MM.1S (cell line): ENCODE measurements around the gene PTPRB.
"Not testable (repeated sequence)": the region's sequence is repeated elsewhere in the genome, so short reads cannot be mapped to it uniquely, and the experiment has no call there.

Experiments
- DNase-seq: peaks from one replicate; pipeline ENCODE4 v3.0.0-alpha.2; 2015
- H2AFZ ChIP-seq: fragments of 300-600 bp; sonication (generic); 2 replicates; pipeline ENCODE4 v1.6.0; 2016; ENCODE audit warnings: antibody characterized with exemption, low read length
- H3F3A ChIP-seq: fragments of 300-600 bp; sonication (generic); 2 replicates; pipeline ENCODE4 v1.6.1; 2016; ENCODE audit warnings: mild to moderate bottlenecking, antibody characterized with exemption, low read length, moderate library complexity, mixed read lengths; ENCODE audit not compliant: insufficient read depth
- H3K27ac ChIP-seq: fragments of 300-600 bp; sonication (generic); 2 replicates; pipeline ENCODE4 v1.5.1; 2016; ENCODE audit warnings: mild to moderate bottlenecking, low read length
- H3K27me3 ChIP-seq: fragments of 300-600 bp; sonication (generic); replicated peaks from 2 replicates; pipeline ENCODE4 v1.6.0; 2016; ENCODE audit warnings: low read length; ENCODE audit not compliant: insufficient read depth
- H3K36me3 ChIP-seq: fragments of 300-600 bp; sonication (generic); replicated peaks from 2 replicates; pipeline ENCODE4 v1.6.1; 2016; ENCODE audit warnings: mild to moderate bottlenecking, low read length, mixed read lengths; ENCODE audit not compliant: insufficient read depth
- H3K4me1 ChIP-seq: fragments of 300-600 bp; sonication (generic); 2 replicates; pipeline ENCODE4 v1.6.1; 2016; ENCODE audit warnings: low read length, mixed read lengths
- H3K4me2 ChIP-seq: fragments of 300-600 bp; sonication (generic); 2 replicates; pipeline ENCODE4 v1.6.0; 2016; ENCODE audit warnings: low read depth, low read length
- H3K4me3 ChIP-seq: fragments of 300-600 bp; sonication (generic); 2 replicates; pipeline ENCODE4 v1.5.1; 2016; ENCODE audit warnings: low read length, mixed read lengths
- H3K79me2 ChIP-seq: fragments of 300-600 bp; sonication (generic); 2 replicates; pipeline ENCODE4 v1.6.1; 2016; ENCODE audit warnings: mixed run types, low read length, mixed read lengths
- H3K9ac ChIP-seq: fragments of 300-600 bp; sonication (generic); 2 replicates; pipeline ENCODE4 v1.6.1; 2016; ENCODE audit warnings: low read length, mixed read lengths
- H3K9me2 ChIP-seq: fragments of 300-600 bp; sonication (generic); replicated peaks from 2 replicates; pipeline ENCODE4 v1.6.1; 2016; ENCODE audit warnings: mild to moderate bottlenecking, low read length, mixed read lengths; ENCODE audit not compliant: insufficient read depth
- H3K9me3 ChIP-seq: fragments of 300-600 bp; sonication (generic); replicated peaks from 2 replicates; pipeline ENCODE4 v1.6.1; 2016; ENCODE audit warnings: mild to moderate bottlenecking, low read length, mixed read lengths; ENCODE audit not compliant: insufficient read depth
- H4K20me1 ChIP-seq: fragments of 300-600 bp; sonication (generic); 2 replicates; pipeline ENCODE4 v1.6.1; 2016; ENCODE audit warnings: mild to moderate bottlenecking, low read length, moderate library complexity, mixed read lengths; ENCODE audit not compliant: insufficient read depth
- EZH2 ChIP-seq: fragments of 300-600 bp; sonication (generic); optimal IDR thresholded peaks from 2 replicates; pipeline ENCODE3; 2017; ENCODE audit warnings: low read depth, mild to moderate bottlenecking, antibody characterized with exemption, low read length, mixed read lengths
- EZH2phosphoT487 ChIP-seq: fragments of 300-600 bp; sonication (generic); IDR thresholded peaks from 2 replicates; pipeline ENCODE4 v1.6.1; 2018; ENCODE audit warnings: antibody characterized with exemption, low read length
- TF ChIP-seq, protein P1 (sequence below): fragments of 300-600 bp; sonication (generic); IDR thresholded peaks from 2 replicates; pipeline ENCODE4 v1.5.1; 2016; ENCODE audit warnings: antibody characterized with exemption, low read length, mixed read lengths

PTPRB gene

DNA sequence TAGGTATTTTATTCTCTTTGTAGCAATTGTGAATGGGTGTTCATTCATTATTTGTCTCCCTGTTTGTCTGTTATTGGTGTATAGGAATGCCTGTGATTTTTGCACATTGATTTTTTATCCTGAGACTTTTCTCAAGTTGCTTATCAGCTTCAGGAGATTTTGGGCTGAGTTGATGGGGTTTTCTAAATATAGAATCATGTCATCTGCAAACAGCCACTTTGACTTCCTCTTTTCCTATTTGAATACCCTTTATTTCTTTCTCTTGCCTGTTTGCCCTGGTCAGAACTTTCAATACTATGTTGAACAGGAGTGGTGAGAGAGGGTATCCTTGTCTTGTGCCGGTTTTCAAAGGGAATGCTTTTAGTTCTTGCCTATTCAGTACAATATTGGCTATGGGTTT lies 144.3 kb downstream of the PTPRB start:
- H3K79me2 ChIP-seq, H3K4me1 ChIP-seq, DNase-seq, H4K20me1 ChIP-seq, H3K9ac ChIP-seq, H3K9me2 ChIP-seq, H3K36me3 ChIP-seq, H3K4me3 ChIP-seq, H3K4me2 ChIP-seq, H3K9me3 ChIP-seq, H3K27ac ChIP-seq, H3K27me3 ChIP-seq, H3F3A ChIP-seq, H2AFZ ChIP-seq: not testable (repeated sequence)

DNA sequence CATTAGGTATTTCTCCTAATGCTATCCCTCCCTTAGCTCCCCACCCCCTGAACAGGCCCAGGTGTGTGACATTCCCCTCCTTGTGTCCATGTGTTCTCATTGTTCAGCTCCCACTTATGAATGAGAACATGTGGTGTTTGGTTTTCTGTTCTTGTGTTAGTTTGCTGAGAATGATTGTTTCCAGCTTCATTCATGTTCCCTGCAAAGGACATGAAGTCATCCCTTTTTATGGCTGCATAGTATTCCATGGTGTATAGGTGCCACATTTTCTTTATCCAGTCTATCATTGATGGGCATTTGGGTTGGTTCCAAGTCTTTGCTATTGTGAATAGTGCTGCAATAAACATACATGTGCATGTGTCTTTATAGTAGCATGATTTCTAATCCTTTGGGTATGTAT lies 146.3 kb downstream of the PTPRB start:
- not testable (repeated sequence) for H3K36me3 ChIP-seq, H3K9me3 ChIP-seq, H3K79me2 ChIP-seq, H4K20me1 ChIP-seq, H3F3A ChIP-seq, H3K9ac ChIP-seq, DNase-seq, H2AFZ ChIP-seq, H3K27me3 ChIP-seq, H3K9me2 ChIP-seq, H3K27ac ChIP-seq, H3K4me2 ChIP-seq, H3K4me3 ChIP-seq, H3K4me1 ChIP-seq

DNA sequence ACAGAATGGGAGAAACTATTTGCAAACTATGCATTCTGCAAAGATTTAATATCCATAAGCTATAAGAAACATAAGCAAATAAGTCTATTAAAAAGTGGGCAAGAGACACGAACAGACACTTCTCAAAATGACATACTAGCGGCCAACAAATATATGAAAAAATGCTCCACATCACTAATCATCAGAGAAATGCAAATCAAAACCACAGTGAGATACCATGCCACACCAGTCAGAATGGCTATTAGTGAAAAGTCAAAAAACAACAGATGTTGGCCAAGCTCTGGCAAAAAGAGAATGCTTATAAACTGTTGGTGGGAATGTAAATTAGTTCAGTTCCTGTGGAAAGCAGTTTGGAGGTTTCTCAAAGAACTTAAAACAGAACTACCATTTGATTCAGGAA lies 149.8 kb downstream of the PTPRB start:
- H3K4me3 ChIP-seq, result no peak overlapping the region
- no peak overlapping the region; the same call in 1 of the 2 replicates for H3K4me2 ChIP-seq
- H3K36me3 ChIP-seq, result no peaks in the 10 kb centered on the region
- no peak overlapping the region for H2AFZ ChIP-seq
- H3F3A ChIP-seq, result no peaks in the 10 kb centered on the region
- H3K9me2 ChIP-seq, result no peaks in the 10 kb centered on the region
- H3K27ac ChIP-seq, result peak overlapping the region; percentile 21; the same call in 1 of the 2 replicates
- H3K79me2 ChIP-seq, result no peaks in the 10 kb centered on the region
- TF ChIP-seq, protein P1, sequence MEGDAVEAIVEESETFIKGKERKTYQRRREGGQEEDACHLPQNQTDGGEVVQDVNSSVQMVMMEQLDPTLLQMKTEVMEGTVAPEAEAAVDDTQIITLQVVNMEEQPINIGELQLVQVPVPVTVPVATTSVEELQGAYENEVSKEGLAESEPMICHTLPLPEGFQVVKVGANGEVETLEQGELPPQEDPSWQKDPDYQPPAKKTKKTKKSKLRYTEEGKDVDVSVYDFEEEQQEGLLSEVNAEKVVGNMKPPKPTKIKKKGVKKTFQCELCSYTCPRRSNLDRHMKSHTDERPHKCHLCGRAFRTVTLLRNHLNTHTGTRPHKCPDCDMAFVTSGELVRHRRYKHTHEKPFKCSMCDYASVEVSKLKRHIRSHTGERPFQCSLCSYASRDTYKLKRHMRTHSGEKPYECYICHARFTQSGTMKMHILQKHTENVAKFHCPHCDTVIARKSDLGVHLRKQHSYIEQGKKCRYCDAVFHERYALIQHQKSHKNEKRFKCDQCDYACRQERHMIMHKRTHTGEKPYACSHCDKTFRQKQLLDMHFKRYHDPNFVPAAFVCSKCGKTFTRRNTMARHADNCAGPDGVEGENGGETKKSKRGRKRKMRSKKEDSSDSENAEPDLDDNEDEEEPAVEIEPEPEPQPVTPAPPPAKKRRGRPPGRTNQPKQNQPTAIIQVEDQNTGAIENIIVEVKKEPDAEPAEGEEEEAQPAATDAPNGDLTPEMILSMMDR, result no peak
- TF ChIP-seq EZH2, result no peak
- no peak for TF ChIP-seq EZH2phosphoT487
- H3K9me3 ChIP-seq, result no peaks in the 10 kb centered on the region
- H3K4me1 ChIP-seq, result no peaks in the 10 kb centered on the region
- H3K27me3 ChIP-seq, result no peaks in the 10 kb centered on the region
- DNase-seq, result peak; percentile 40
- no peak overlapping the region for H3K9ac ChIP-seq
- H4K20me1 ChIP-seq, result no peaks in the 10 kb centered on the region

DNA sequence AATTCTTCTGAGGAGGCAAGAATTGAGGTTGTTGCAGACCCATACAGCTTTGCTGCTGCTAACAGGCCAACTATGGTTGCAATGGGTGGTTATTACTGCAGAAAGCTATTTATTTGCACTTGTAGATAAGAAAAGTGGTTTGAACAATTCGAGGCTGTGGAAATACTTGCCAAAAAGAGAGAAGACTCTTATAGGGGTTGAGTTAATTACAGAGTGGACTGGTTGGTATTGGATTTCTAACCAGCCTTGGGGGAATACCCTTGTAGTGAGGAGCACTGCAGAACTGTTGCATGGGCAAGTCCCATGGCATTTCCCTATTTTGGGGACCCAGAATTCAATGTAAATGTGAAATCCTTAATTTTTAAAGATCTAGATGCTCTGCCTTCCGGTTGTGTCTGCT lies 150.6 kb downstream of the PTPRB start:
- no peaks in the 10 kb centered on the region for H3K36me3 ChIP-seq
- H3K27ac ChIP-seq, result no peak overlapping the region
- DNase-seq, result no peak
- H3K79me2 ChIP-seq, result no peaks in the 10 kb centered on the region
- no peaks in the 10 kb centered on the region for H3K4me1 ChIP-seq
- H3F3A ChIP-seq, result no peaks in the 10 kb centered on the region
- TF ChIP-seq, protein P1, result no peak
- TF ChIP-seq EZH2, result no peak
- TF ChIP-seq EZH2phosphoT487, result no peak
- H3K4me3 ChIP-seq, result no peak overlapping the region
- no peaks in the 10 kb centered on the region for H3K27me3 ChIP-seq
- no peaks in the 10 kb centered on the region for H3K9me2 ChIP-seq
- H3K4me2 ChIP-seq, result no peak overlapping the region
- no peak overlapping the region for H3K9ac ChIP-seq
- no peak overlapping the region for H2AFZ ChIP-seq
- no peaks in the 10 kb centered on the region for H3K9me3 ChIP-seq
- H4K20me1 ChIP-seq, result no peaks in the 10 kb centered on the region
